HFFc6 (cell line): Measurements from ENCODE around the gene GPC5. TPM values are rescaled to one million over a fixed set of nuclear protein-coding genes. Genes with fewer than 3 reads are reported as not detected.

Experiments used
- DNase-seq: peaks from one replicate; pipeline ENCODE4 v3.0.0-alpha.2; 2018
- H3K27ac Mint-ChIP-seq: 2 replicates; pipeline ENCODE4 v1.8.0; 2020; ENCODE audit warnings: mild to moderate bottlenecking, mixed read lengths
- H3K27me3 Mint-ChIP-seq: 2 replicates; pipeline ENCODE4 v1.8.0; 2021; ENCODE audit warnings: mild to moderate bottlenecking, moderate library complexity, mixed read lengths; ENCODE audit not compliant: insufficient read depth
- H3K36me3 Mint-ChIP-seq: 2 replicates; pipeline ENCODE4 v1.8.0; 2021; ENCODE audit warnings: low read depth, mixed read lengths
- H3K4me1 Mint-ChIP-seq: 2 replicates; pipeline ENCODE4 v1.8.0; 2020; ENCODE audit warnings: low read depth, mixed read lengths
- H3K4me3 Mint-ChIP-seq: 2 replicates; pipeline ENCODE4 v1.8.0; 2020; ENCODE audit warnings: mild to moderate bottlenecking, moderate library complexity, mixed read lengths
- H3K9me3 Mint-ChIP-seq: 2 replicates; pipeline ENCODE4 v1.8.0; 2020; ENCODE audit warnings: mild to moderate bottlenecking, mixed read lengths
- total RNA-seq, 6 experiments: library from RNA; stranded (reverse); fragmentation: NEBNext Ultra II Directional; extraction: Animal tissue kit (Norgen Biotek cat#: 25700); gene quantifications; 2 replicates in 1 of 6; 3 replicates in 5 of 6; pipeline ENCODE4 v1.2.3, GENCODE V29; 2021
- TF ChIP-seq, protein P1 (sequence below): fragments of 200-600 bp; sonication (generic); IDR thresholded peaks from 2 replicates; pipeline ENCODE4 v1.5.0; 2021; ENCODE audit warnings: antibody characterized with exemption, mild to moderate bottlenecking

Gene GPC5
- total RNA-seq, 6 experiments from 2014 or later: 0.06 TPM; not detected in 5

GRCh38 chr13:92804926-92805325 is 1406.5 kb downstream of the GPC5 start:
- no peak for DNase-seq
- Mint-ChIP-seq H3K27ac (peak overlapping the region; percentile 6; the same call in 1 of the 2 replicates), H3K4me1 (peaks cover 36% of the 10 kb centered on the region), H3K4me3 (no peak overlapping the region), H3K27me3 (no peaks in the 10 kb centered on the region), H3K9me3 (peaks cover 3% of the 10 kb centered on the region; the same call in 1 of the 2 replicates), H3K36me3 (no peaks in the 10 kb centered on the region)
- TF ChIP-seq, protein P1, sequence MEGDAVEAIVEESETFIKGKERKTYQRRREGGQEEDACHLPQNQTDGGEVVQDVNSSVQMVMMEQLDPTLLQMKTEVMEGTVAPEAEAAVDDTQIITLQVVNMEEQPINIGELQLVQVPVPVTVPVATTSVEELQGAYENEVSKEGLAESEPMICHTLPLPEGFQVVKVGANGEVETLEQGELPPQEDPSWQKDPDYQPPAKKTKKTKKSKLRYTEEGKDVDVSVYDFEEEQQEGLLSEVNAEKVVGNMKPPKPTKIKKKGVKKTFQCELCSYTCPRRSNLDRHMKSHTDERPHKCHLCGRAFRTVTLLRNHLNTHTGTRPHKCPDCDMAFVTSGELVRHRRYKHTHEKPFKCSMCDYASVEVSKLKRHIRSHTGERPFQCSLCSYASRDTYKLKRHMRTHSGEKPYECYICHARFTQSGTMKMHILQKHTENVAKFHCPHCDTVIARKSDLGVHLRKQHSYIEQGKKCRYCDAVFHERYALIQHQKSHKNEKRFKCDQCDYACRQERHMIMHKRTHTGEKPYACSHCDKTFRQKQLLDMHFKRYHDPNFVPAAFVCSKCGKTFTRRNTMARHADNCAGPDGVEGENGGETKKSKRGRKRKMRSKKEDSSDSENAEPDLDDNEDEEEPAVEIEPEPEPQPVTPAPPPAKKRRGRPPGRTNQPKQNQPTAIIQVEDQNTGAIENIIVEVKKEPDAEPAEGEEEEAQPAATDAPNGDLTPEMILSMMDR: no peak

- no peak for DNase-seq
- Mint-ChIP-seq H3K27me3 (no peaks in the 10 kb centered on the region), H3K36me3 (no peaks in the 10 kb centered on the region), H3K9me3 (peaks cover 3% of the 10 kb centered on the region; the same call in 1 of the 2 replicates), H3K4me1 (peaks cover 36% of the 10 kb centered on the region), H3K4me3 (peak overlapping the region; percentile 81), H3K27ac (peak overlapping the region; percentile 66; the same call in 1 of the 2 replicates)
- TF ChIP-seq, protein P1: no peak
These were observed 1407.3 kb downstream of the GPC5 start for GRCh38 chr13:92805766-92806165.

DNA sequence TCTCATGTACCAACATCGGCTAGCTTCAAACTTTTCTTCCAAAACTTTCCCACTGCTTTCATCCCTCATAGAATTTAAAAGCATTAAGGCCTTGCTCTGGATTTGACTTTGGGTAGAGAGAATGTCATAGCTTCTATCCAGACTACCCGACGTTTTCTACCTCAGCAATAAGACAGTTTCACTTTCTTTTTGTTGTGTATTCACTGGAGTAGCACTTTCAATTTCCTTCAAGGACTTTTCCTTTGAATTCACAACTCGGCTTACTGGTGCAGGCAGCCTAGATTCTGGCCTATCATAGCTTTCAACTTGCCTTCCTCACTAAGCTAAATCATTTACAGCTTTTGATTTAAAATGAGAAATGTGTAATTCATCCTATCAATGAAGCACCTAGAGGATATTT is 1407.8 kb downstream of the GPC5 start:
- no peaks in the 10 kb centered on the region for H3K36me3 Mint-ChIP-seq
- H3K4me3 Mint-ChIP-seq: peak overlapping the region; percentile 81
- H3K9me3 Mint-ChIP-seq: peaks cover 3% of the 10 kb centered on the region; the same call in 1 of the 2 replicates
- no peak for DNase-seq
- TF ChIP-seq, protein P1: no peak
- peak overlapping the region; percentile 66; the same call in 1 of the 2 replicates for H3K27ac Mint-ChIP-seq
- peaks cover 36% of the 10 kb centered on the region for H3K4me1 Mint-ChIP-seq
- H3K27me3 Mint-ChIP-seq: no peaks in the 10 kb centered on the region

- Mint-ChIP-seq H3K36me3 (no peaks in the 10 kb centered on the region), H3K4me3 (no peak overlapping the region), H3K27ac (no peak overlapping the region), H3K9me3 (peaks cover 6% of the 10 kb centered on the region), H3K27me3 (no peaks in the 10 kb centered on the region), H3K4me1 (peaks cover 35% of the 10 kb centered on the region)
- TF ChIP-seq, protein P1: no peak
- DNase-seq: no peak
These were observed 1408.9 kb downstream of the GPC5 start for GRCh38 chr13:92807353-92807752.

- no peaks in the 10 kb centered on the region for H3K27me3 Mint-ChIP-seq
- peaks cover 32% of the 10 kb centered on the region for H3K4me1 Mint-ChIP-seq
- no peak overlapping the region for H3K27ac Mint-ChIP-seq
- no peaks in the 10 kb centered on the region for H3K36me3 Mint-ChIP-seq
- peaks cover 8% of the 10 kb centered on the region for H3K9me3 Mint-ChIP-seq
- no peak for DNase-seq
- TF ChIP-seq, protein P1: no peak
- no peak overlapping the region for H3K4me3 Mint-ChIP-seq
These were observed 1409.5 kb downstream of the GPC5 start for GRCh38 chr13:92807966-92808365.

- Mint-ChIP-seq H3K9me3 (peaks cover 15% of the 10 kb centered on the region), H3K4me3 (no peak overlapping the region), H3K27ac (no peak overlapping the region), H3K36me3 (no peaks in the 10 kb centered on the region), H3K27me3 (peaks cover 3% of the 10 kb centered on the region; the same call in 1 of the 2 replicates), H3K4me1 (no peaks in the 10 kb centered on the region)
- TF ChIP-seq, protein P1: no peak
- no peak for DNase-seq
These were observed 1422.9 kb downstream of the GPC5 start for GRCh38 chr13:92821324-92821723.
